H1 (cell line): ENCODE results near the gene RAB30. TPM values are rescaled to one million over a fixed set of nuclear protein-coding genes. Genes with fewer than 3 reads are reported as not detected.

Experiments
- CTCF ChIA-PET: fragments of 300-600 bp; sonication (Branson Sonifier 250); formaldehyde crosslinking; loops from one replicate; lab custom pipeline; 2021; ENCODE audit not compliant: partially characterized antibody; lab: Charles Lee
- POLR2A ChIA-PET: fragments of 300-600 bp; sonication (Branson Sonifier 250); formaldehyde crosslinking; loops from one replicate; lab custom pipeline; 2021; ENCODE audit warnings: inconsistent platforms; ENCODE audit not compliant: partially characterized antibody; lab: Charles Lee
- DNase-seq, 2 experiments: peaks; one replicate each; pipeline versions ENCODE4 v3.0.0 to v3.0.0-alpha.2; 2010 to 2022; ENCODE audit warnings: low spot score in 2 of 2, low read depth in 1 of 2, mixed read lengths in 1 of 2
- FAIRE-seq: peaks from 2 replicates; lab custom pipeline; 2011; peaks lifted over from hg19 to GRCh38; lab: Jason Lieb, UNC
- H2AFZ ChIP-seq: 2 replicates; pipeline ENCODE4 v1.8.1; 2012; ENCODE audit warnings: low read length, inconsistent platforms
- H2AK5ac ChIP-seq: 2 replicates; pipeline ENCODE4 v1.6.1; 2013; ENCODE audit warnings: low read depth, low read length
- H2BK120ac ChIP-seq: replicated peaks from 2 replicates; pipeline ENCODE3; 2013; ENCODE audit warnings: low read depth, low read length, inconsistent platforms
- H2BK12ac ChIP-seq: 2 replicates; pipeline ENCODE4 v1.6.1; 2013; ENCODE audit warnings: low read depth, low read length
- H2BK15ac ChIP-seq: 2 replicates; pipeline ENCODE4 v1.6.1; 2013; ENCODE audit warnings: low read length
- H2BK20ac ChIP-seq: 2 replicates; pipeline ENCODE4 v1.6.1; 2013; ENCODE audit warnings: low read length
- H2BK5ac ChIP-seq: 2 replicates; pipeline ENCODE4 v1.6.1; 2013; ENCODE audit warnings: low read depth, low read length
- H3K14ac ChIP-seq: 2 replicates; pipeline ENCODE4 v1.6.1; 2013; ENCODE audit warnings: inconsistent platforms; ENCODE audit not compliant: insufficient read length
- H3K18ac ChIP-seq: 2 replicates; pipeline ENCODE4 v1.6.1; 2013; ENCODE audit warnings: low read length; ENCODE audit errors: extremely low read depth
- H3K23ac ChIP-seq: 2 replicates; pipeline ENCODE4 v1.6.1; 2013; ENCODE audit warnings: inconsistent platforms; ENCODE audit not compliant: insufficient read length
- H3K23me2 ChIP-seq: 2 replicates; pipeline ENCODE4 v1.6.1; 2013; ENCODE audit warnings: low read depth, low read length
- H3K27ac ChIP-seq: 2 replicates; pipeline ENCODE4 v1.6.1; 2011; ENCODE audit warnings: low read depth, low read length, inconsistent platforms
- H3K27me3 ChIP-seq, 4 experiments: replicated peaks in 1 of 4; 1 replicate in 1 of 4; 2 replicates in 3 of 4; pipeline versions ENCODE4 v1.6.1 to v1.8.1; 2011 to 2013; ENCODE audit warnings: low read length in 3 of 4, mild to moderate bottlenecking in 3 of 4, inconsistent platforms in 2 of 4, mixed read lengths in 2 of 4, moderate library complexity in 1 of 4; ENCODE audit not compliant: control insufficient read depth in 3 of 4, insufficient read depth in 3 of 4; ENCODE audit errors: extremely low read depth in 1 of 4
- H3K36me3 ChIP-seq, 4 experiments: 2 replicates each; pipeline versions ENCODE4 v1.6.1 to v1.8.1; 2011 to 2013; ENCODE audit warnings: mild to moderate bottlenecking in 4 of 4, low read length in 3 of 4, moderate library complexity in 2 of 4, control low read depth in 1 of 4, inconsistent platforms in 1 of 4; ENCODE audit not compliant: insufficient read depth in 4 of 4, control insufficient read depth in 2 of 4
- H3K4ac ChIP-seq: replicated peaks from 2 replicates; pipeline ENCODE3; 2013; ENCODE audit warnings: low read length, low read depth, mixed read lengths, inconsistent platforms; ENCODE audit not compliant: insufficient read length
- H3K4me1 ChIP-seq, 4 experiments: replicated peaks in 1 of 4; 1 replicate in 1 of 4; 2 replicates in 3 of 4; pipeline versions ENCODE4 v1.6.1 to v1.8.1; 2011 to 2013; ENCODE audit warnings: low read length in 3 of 4, inconsistent platforms in 2 of 4, mixed read lengths in 1 of 4; ENCODE audit not compliant: insufficient read depth in 4 of 4, control insufficient read depth in 3 of 4
- H3K4me2 ChIP-seq, 2 experiments: 2 replicates each; pipeline versions ENCODE4 v1.6.1 to v1.8.1; 2011 to 2013; ENCODE audit warnings: low read depth in 2 of 2, low read length in 2 of 2, control low read depth in 1 of 2, inconsistent platforms in 1 of 2, mild to moderate bottlenecking in 1 of 2; ENCODE audit not compliant: insufficient read depth in 1 of 2
- H3K4me3 ChIP-seq, 4 experiments: fragments of 200-600, 300-600 bp in 1 of 4; sonication (generic), shearing (Covaris generic), sonication (Bioruptor Twin) in 1 of 4; 2 replicates each; pipeline versions ENCODE4 v1.5.1 to v1.8.1; 2011 to 2016; ENCODE audit warnings: low read length in 4 of 4, low read depth in 3 of 4, control low read depth in 2 of 4, inconsistent platforms in 2 of 4, mild to moderate bottlenecking in 2 of 4, mixed read lengths in 1 of 4, moderate library complexity in 1 of 4; ENCODE audit not compliant: insufficient read depth in 2 of 4; ENCODE audit errors: extremely low read depth in 1 of 4
- H3K56ac ChIP-seq: replicated peaks from 2 replicates; pipeline ENCODE3; 2013; ENCODE audit warnings: low read depth, mild to moderate bottlenecking, mixed read lengths, low read length, inconsistent platforms; ENCODE audit not compliant: insufficient read length
- H3K79me1 ChIP-seq: 2 replicates; pipeline ENCODE4 v1.6.1; 2013; ENCODE audit warnings: low read depth, low read length, control low read depth
- H3K79me2 ChIP-seq, 2 experiments: 2 replicates each; pipeline versions ENCODE4 v1.6.1 to v1.8.1; 2012 to 2013; ENCODE audit warnings: low read length in 2 of 2, mild to moderate bottlenecking in 2 of 2, inconsistent platforms in 1 of 2; ENCODE audit not compliant: insufficient read depth in 2 of 2, control insufficient read depth in 1 of 2
- H3K9ac ChIP-seq, 4 experiments: replicated peaks in 1 of 4; 1 replicate in 1 of 4; 2 replicates in 3 of 4; pipeline versions ENCODE4 v1.6.1 to v1.8.1; 2011 to 2013; ENCODE audit warnings: low read depth in 3 of 4, low read length in 3 of 4, control low read depth in 2 of 4, mild to moderate bottlenecking in 2 of 4, moderate library complexity in 2 of 4, inconsistent platforms in 1 of 4; ENCODE audit errors: extremely low read depth in 1 of 4
- H3K9me3 ChIP-seq, 2 experiments: 2 replicates each; pipeline versions ENCODE4 v1.6.1 to v1.8.1; 2012 to 2013; ENCODE audit warnings: mild to moderate bottlenecking in 2 of 2, moderate library complexity in 2 of 2, control low read depth in 1 of 2, inconsistent platforms in 1 of 2, low read depth in 1 of 2, low read length in 1 of 2, mixed read lengths in 1 of 2; ENCODE audit not compliant: insufficient read depth in 2 of 2
- H4K20me1 ChIP-seq, 2 experiments: replicated peaks in 1 of 2; 2 replicates each; pipeline versions ENCODE3 to v1.8.1; 2011 to 2013; ENCODE audit warnings: inconsistent platforms in 2 of 2, low read length in 2 of 2, mild to moderate bottlenecking in 1 of 2; ENCODE audit not compliant: insufficient read depth in 2 of 2, control insufficient read depth in 1 of 2
- H4K5ac ChIP-seq: 2 replicates; pipeline ENCODE4 v1.6.1; 2013; ENCODE audit warnings: low read length, low read depth, mixed read lengths, inconsistent platforms; ENCODE audit not compliant: insufficient read length
- H4K8ac ChIP-seq: 2 replicates; pipeline ENCODE4 v1.8.0; 2013; ENCODE audit warnings: mild to moderate bottlenecking, moderate library complexity, low read length, inconsistent platforms; ENCODE audit not compliant: insufficient read depth; ENCODE audit errors: extremely low read depth
- H4K91ac ChIP-seq: replicated peaks from 2 replicates; pipeline ENCODE3; 2013; ENCODE audit warnings: low read length, mixed read lengths, inconsistent platforms; ENCODE audit not compliant: insufficient read length
- CHD1 ChIP-seq: IDR thresholded peaks from 2 replicates; pipeline ENCODE4 v1.6.1; 2012; ENCODE audit warnings: low read depth, low read length, improper control_type of control experiment
- CTCF ChIP-seq, 3 experiments: IDR thresholded peaks; 1 replicate in 2 of 3; 2 replicates in 1 of 3; pipeline versions ENCODE4 v1.5.1 to v1.6.1; 2011; ENCODE audit warnings: low read length in 3 of 3, mild to moderate bottlenecking in 3 of 3, inconsistent platforms in 2 of 3, low read depth in 1 of 3, moderate library complexity in 1 of 3; ENCODE audit not compliant: insufficient read depth in 1 of 3; ENCODE audit errors: control extremely low read depth in 1 of 3
- EP300 ChIP-seq, 2 experiments: IDR thresholded peaks; 1 replicate in 1 of 2; 2 replicates in 1 of 2; pipeline ENCODE4 v1.6.1; 2011 to 2012; ENCODE audit warnings: low read depth in 2 of 2, low read length in 2 of 2, mild to moderate bottlenecking in 2 of 2, borderline replicate concordance in 1 of 2, inconsistent platforms in 1 of 2, moderate library complexity in 1 of 2
- GABPA ChIP-seq: IDR thresholded peaks from 2 replicates; pipeline ENCODE4 v1.6.1; 2011; ENCODE audit warnings: mild to moderate bottlenecking, low read length, moderate library complexity, borderline replicate concordance; ENCODE audit not compliant: insufficient read depth
- JUN ChIP-seq: IDR thresholded peaks from 2 replicates; pipeline ENCODE4 v1.6.1; 2011; ENCODE audit warnings: low read depth, mild to moderate bottlenecking, improper control_type of control experiment, low read length
- KDM5A ChIP-seq: fragments of 200-600 bp; IDR thresholded peaks from 2 replicates; pipeline ENCODE4 v1.7.1; 2012; ENCODE audit warnings: mild to moderate bottlenecking, low read length, inconsistent platforms, mixed read lengths
- PHF8 ChIP-seq: fragments of 200-600 bp; sonication (generic); conservative IDR thresholded peaks from 2 replicates; pipeline ENCODE4 v1.7.1; 2012; ENCODE audit warnings: low read depth, mild to moderate bottlenecking, inconsistent platforms, low read length, moderate library complexity
- POU5F1 ChIP-seq: IDR thresholded peaks from 2 replicates; pipeline ENCODE4 v1.6.1; 2011; ENCODE audit warnings: low read depth, mild to moderate bottlenecking, low read length, moderate library complexity
- RBBP5 ChIP-seq: IDR thresholded peaks from 2 replicates; pipeline ENCODE4 v1.7.1; 2012; ENCODE audit warnings: low read depth, mild to moderate bottlenecking, inconsistent platforms, low read length, moderate library complexity, borderline replicate concordance
- TEAD4 ChIP-seq: IDR thresholded peaks from 2 replicates; pipeline ENCODE4 v1.6.1; 2012; ENCODE audit warnings: low read depth, low read length, inconsistent platforms, mixed read lengths
- WGBS, 2 experiments: shearing (Covaris generic) in 1 of 2; methylation state at CpG; one replicate each; pipeline versions ENCODE4 v1.1.6 to v1.1.7; 2013 to 2015; ENCODE audit warnings: low lambda C conversion rate in 2 of 2, mixed read lengths in 2 of 2, inconsistent platforms in 1 of 2, low coverage in 1 of 2, missing lambda C conversion rate in 1 of 2; ENCODE audit not compliant: insufficient replicate concordance in 2 of 2, insufficient coverage in 1 of 2, insufficient read length in 1 of 2; ENCODE audit errors: extremely low coverage in 1 of 2, missing lambda C conversion rate in 1 of 2; 5-methylcytosine and 5-hydroxymethylcytosine counted together
- polyA plus RNA-seq, 7 experiments: library from polyadenylated mRNA; depleted of rRNA in 3 of 7; stranded (reverse) in 5 of 7; unstranded in 2 of 7; fragments of >200 nt in 5 of 7; fragments of 200-250 nt in 2 of 7; gene quantifications; 1 replicate in 5 of 7; 2 replicates in 1 of 7; 4 replicates in 1 of 7; pipeline versions ENCODE4 v1.2.1 to v1.2.3, GENCODE V29; 2011 to 2013; ENCODE audit warnings: missing spikeins in 2 of 7, mixed read lengths in 2 of 7
- total RNA-seq: library from RNA; stranded (reverse); fragmentation: NEBNext Ultra II Directional; extraction: Animal tissue kit (Norgen Biotek cat#: 25700); gene quantifications from 2 replicates; pipeline ENCODE4 v1.2.1, GENCODE V29; 2021
- TF ChIP-seq, protein P1 (sequence below): IDR thresholded peaks from 2 replicates; pipeline ENCODE4 v1.6.1; 2012; ENCODE audit warnings: inconsistent platforms

The RAB30 gene
- total and polyA plus RNA-seq, 2 of the 8 experiments (the other 6 are each of a cell fraction or from before 2014, with no cell fraction given): 1.6 to 11.7 TPM

DNA sequence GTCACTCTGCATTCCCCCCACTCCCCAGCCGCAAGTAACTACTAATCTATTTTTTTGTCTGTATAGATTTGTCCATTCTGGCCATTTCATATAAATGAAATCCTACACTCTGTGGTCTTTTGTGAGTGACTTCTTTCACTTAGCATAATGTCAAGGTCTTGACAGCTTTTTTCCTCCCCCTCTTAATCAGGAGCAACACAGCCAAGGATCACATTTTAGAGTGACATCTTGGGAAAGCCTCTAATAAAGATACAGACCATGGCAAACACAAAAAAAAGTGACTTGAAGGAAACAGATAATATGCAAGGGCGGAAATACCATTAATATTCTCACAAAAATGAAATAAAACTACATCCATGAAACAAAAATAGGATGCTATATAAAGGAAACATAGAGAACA is 43.9 kb downstream of the RAB30 start:
- no peak overlapping the region for H3K4ac ChIP-seq
- H4K20me1 ChIP-seq: no peaks in the 10 kb centered on the region
- no peak overlapping the region for H2BK5ac ChIP-seq
- no peak overlapping the region for H3K18ac ChIP-seq
- no peak overlapping the region for H3K4me2 ChIP-seq
- H4K5ac ChIP-seq: no peak overlapping the region
- H3K4me1 ChIP-seq: peaks cover 0 to 9% (median 7%) of the 10 kb centered on the region in 4 experiments; a peak in 4 of 7 replicates
- no peak overlapping the region for H3K14ac ChIP-seq
- H3K4me3 ChIP-seq: no peak overlapping the region
- H3K27ac ChIP-seq: no peak overlapping the region
- no peaks in the 10 kb centered on the region for H3K23me2 ChIP-seq
- 85% methylated on average over 2 of the region's 2 CpGs; no CpG with 5 or more reads in 1 of the 2 experiments for WGBS, 2 experiments
- DNase-seq: no peak
- H2AK5ac ChIP-seq: no peak overlapping the region
- no peak overlapping the region for H2BK120ac ChIP-seq
- no peak overlapping the region for H2BK20ac ChIP-seq
- CTCF ChIA-PET: interaction anchor here (1.6 kb wide), 1 partner anchor 20 kb away, joined by 3 read pairs; no protein-coding TSS in a partner anchor
- H2BK12ac ChIP-seq: no peak overlapping the region
- H3K79me1 ChIP-seq: no peaks in the 10 kb centered on the region
- H3K9me3 ChIP-seq: no peaks in the 10 kb centered on the region
- H3K23ac ChIP-seq: no peak overlapping the region
- H2BK15ac ChIP-seq: no peak overlapping the region
- no peak for FAIRE-seq
- POLR2A ChIA-PET: no interaction called here
- no peak overlapping the region for H2AFZ ChIP-seq
- H4K8ac ChIP-seq: no peak overlapping the region
- H3K36me3 ChIP-seq: no peaks in the 10 kb centered on the region
- H3K56ac ChIP-seq: no peak overlapping the region
- no peaks in the 10 kb centered on the region; a peak in 1 of 4 replicates for H3K79me2 ChIP-seq
- no peak overlapping the region for H4K91ac ChIP-seq
- no peak overlapping the region for H3K9ac ChIP-seq
- H3K27me3 ChIP-seq: no peaks in the 10 kb centered on the region
- TF ChIP-seq, protein P1, sequence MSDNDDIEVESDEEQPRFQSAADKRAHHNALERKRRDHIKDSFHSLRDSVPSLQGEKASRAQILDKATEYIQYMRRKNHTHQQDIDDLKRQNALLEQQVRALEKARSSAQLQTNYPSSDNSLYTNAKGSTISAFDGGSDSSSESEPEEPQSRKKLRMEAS: no peak
- TF ChIP-seq POU5F1 (no peak), CHD1 (no peak), EP300 (IDR thresholded peaks at IDR 0.05; ENCODE audit: borderline replicate concordance in 1 of 2, low read depth in 2 of 2, low read length in 2 of 2) (no peak), TEAD4 (no peak), PHF8 (no peak), KDM5A (no peak), CTCF (IDR thresholded peaks at IDR 0.05; ENCODE audit: control extremely low read depth in 1 of 3, insufficient read depth in 1 of 3, low read depth in 1 of 3, low read length in 3 of 3) (no peak), JUN (no peak), RBBP5 (no peak), GABPA (no peak)
